ENCODE results near the gene THSD7B. TPM values are rescaled to one million over a fixed set of nuclear protein-coding genes. Genes with fewer than 3 reads are reported as not detected.

The THSD7B gene
- total and polyA plus RNA-seq, 3 experiments from 2014 or later: not detected

GRCh38 chr2:137005210-137005609, 239.9 kb downstream of the THSD7B start:
- no peak overlapping the region for H3K27ac Mint-ChIP-seq
- Histone ChIP-seq H3K36me3 (ENCODE audit: insufficient read depth, low read length) (no peaks in the 10 kb centered on the region), H3K27me3 (ENCODE audit: insufficient read depth, low read length, poor library complexity, severe bottlenecking) (no peaks in the 10 kb centered on the region), H3K27ac (ENCODE audit: low read depth, low read length) (no peak overlapping the region), H3K9me3 (ENCODE audit: low read length) (no peaks in the 10 kb centered on the region), H3K4me1 (ENCODE audit: insufficient read depth, low read length) (no peaks in the 10 kb centered on the region), H3K4me3 (ENCODE audit: low read length) (no peak overlapping the region)
- H3K4me3 Mint-ChIP-seq: no peak overlapping the region
- H3K27me3 Mint-ChIP-seq: no peaks in the 10 kb centered on the region
- DNase-seq: no peak
- ChIA-PET CTCF (no interaction called here), POLR2A (no interaction called here)
- H3K4me1 Mint-ChIP-seq: no peaks in the 10 kb centered on the region
- no peaks in the 10 kb centered on the region for H3K36me3 Mint-ChIP-seq
- H3K9me3 Mint-ChIP-seq: peaks cover 0 to 3% (median 0%) of the 10 kb centered on the region in 5 donors

GRCh38 chr2:137007938-137008337, 242.6 kb downstream of the THSD7B start:
- no peak overlapping the region for H3K4me3 ChIP-seq (ENCODE audit: low read length)
- H3K4me3 Mint-ChIP-seq: no peak overlapping the region
- POLR2A ChIA-PET: no interaction called here
- H3K9me3 ChIP-seq (ENCODE audit: low read length): no peaks in the 10 kb centered on the region
- H3K27ac ChIP-seq (ENCODE audit: low read depth, low read length): no peak overlapping the region
- no peaks in the 10 kb centered on the region for H3K4me1 ChIP-seq (ENCODE audit: insufficient read depth, low read length)
- no peaks in the 10 kb centered on the region for H3K36me3 ChIP-seq (ENCODE audit: insufficient read depth, low read length)
- H3K27me3 Mint-ChIP-seq: no peaks in the 10 kb centered on the region
- H3K27me3 ChIP-seq (ENCODE audit: insufficient read depth, low read length, poor library complexity, severe bottlenecking): no peaks in the 10 kb centered on the region
- peaks cover 0 to 3% (median 0%) of the 10 kb centered on the region in 5 donors for H3K9me3 Mint-ChIP-seq
- no peaks in the 10 kb centered on the region for H3K4me1 Mint-ChIP-seq
- no peak overlapping the region for H3K27ac Mint-ChIP-seq
- CTCF ChIA-PET: no interaction called here
- H3K36me3 Mint-ChIP-seq: no peaks in the 10 kb centered on the region
- no peak for DNase-seq

- Mint-ChIP-seq H3K27me3 (peaks cover 0 to 3% of the 10 kb centered on the region in 2 donors), H3K9me3 (peaks cover 0 to 3% (median 0%) of the 10 kb centered on the region in 5 donors), H3K4me1 (no peaks in the 10 kb centered on the region), H3K36me3 (no peaks in the 10 kb centered on the region), H3K27ac (no peak overlapping the region), H3K4me3 (no peak overlapping the region)
- Histone ChIP-seq H3K36me3 (ENCODE audit: insufficient read depth, low read length) (no peaks in the 10 kb centered on the region), H3K4me3 (ENCODE audit: low read length) (no peak overlapping the region), H3K4me1 (ENCODE audit: insufficient read depth, low read length) (no peaks in the 10 kb centered on the region), H3K9me3 (ENCODE audit: low read length) (no peaks in the 10 kb centered on the region), H3K27me3 (ENCODE audit: insufficient read depth, low read length, poor library complexity, severe bottlenecking) (no peaks in the 10 kb centered on the region), H3K27ac (ENCODE audit: low read depth, low read length) (no peak overlapping the region)
- no peak for DNase-seq
- ChIA-PET POLR2A (no interaction called here), CTCF (no interaction called here)
Observed at GRCh38 chr2:137009953-137010352, 244.6 kb downstream of the THSD7B start.

- H3K36me3 ChIP-seq (ENCODE audit: insufficient read depth, low read length): no peaks in the 10 kb centered on the region
- no peak overlapping the region for H3K4me3 Mint-ChIP-seq
- POLR2A ChIA-PET: no interaction called here
- H3K4me3 ChIP-seq (ENCODE audit: low read length): no peak overlapping the region
- H3K4me1 Mint-ChIP-seq: no peaks in the 10 kb centered on the region
- no peaks in the 10 kb centered on the region for H3K27me3 ChIP-seq (ENCODE audit: insufficient read depth, low read length, poor library complexity, severe bottlenecking)
- no peak overlapping the region for H3K27ac Mint-ChIP-seq
- no peaks in the 10 kb centered on the region for H3K9me3 ChIP-seq (ENCODE audit: low read length)
- H3K36me3 Mint-ChIP-seq: no peaks in the 10 kb centered on the region
- no peaks in the 10 kb centered on the region for H3K27me3 Mint-ChIP-seq
- no peak for DNase-seq
- H3K27ac ChIP-seq (ENCODE audit: low read depth, low read length): no peak overlapping the region
- no peaks in the 10 kb centered on the region for H3K4me1 ChIP-seq (ENCODE audit: insufficient read depth, low read length)
- CTCF ChIA-PET: no interaction called here
- H3K9me3 Mint-ChIP-seq: no peaks in the 10 kb centered on the region
Observed at GRCh38 chr2:137020452-137021196, 255.3 kb downstream of the THSD7B start.

GRCh38 chr2:137021763-137022162, 256.4 kb downstream of the THSD7B start:
- ChIA-PET CTCF (no interaction called here), POLR2A (no interaction called here)
- no peak for DNase-seq
- Histone ChIP-seq H3K27ac (ENCODE audit: low read depth, low read length) (no peak overlapping the region), H3K9me3 (ENCODE audit: low read length) (no peaks in the 10 kb centered on the region), H3K4me1 (ENCODE audit: insufficient read depth, low read length) (no peaks in the 10 kb centered on the region), H3K36me3 (ENCODE audit: insufficient read depth, low read length) (no peaks in the 10 kb centered on the region), H3K27me3 (ENCODE audit: insufficient read depth, low read length, poor library complexity, severe bottlenecking) (no peaks in the 10 kb centered on the region), H3K4me3 (ENCODE audit: low read length) (no peak overlapping the region)
- no peaks in the 10 kb centered on the region for H3K27me3 Mint-ChIP-seq
- no peaks in the 10 kb centered on the region for H3K4me1 Mint-ChIP-seq
- H3K36me3 Mint-ChIP-seq: no peaks in the 10 kb centered on the region
- H3K4me3 Mint-ChIP-seq: no peak overlapping the region
- no peak overlapping the region for H3K27ac Mint-ChIP-seq
- peaks cover 0 to 2% (median 0%) of the 10 kb centered on the region in 5 donors for H3K9me3 Mint-ChIP-seq

- no peak overlapping the region for H3K4me3 ChIP-seq (ENCODE audit: low read length)
- Mint-ChIP-seq H3K27ac (no peak overlapping the region), H3K36me3 (no peaks in the 10 kb centered on the region), H3K9me3 (peaks cover 0 to 2% (median 0%) of the 10 kb centered on the region in 5 donors), H3K27me3 (no peaks in the 10 kb centered on the region), H3K4me1 (no peaks in the 10 kb centered on the region), H3K4me3 (no peak overlapping the region)
- H3K27me3 ChIP-seq (ENCODE audit: insufficient read depth, low read length, poor library complexity, severe bottlenecking): no peaks in the 10 kb centered on the region
- H3K27ac ChIP-seq (ENCODE audit: low read depth, low read length): no peak overlapping the region
- POLR2A ChIA-PET: no interaction called here
- H3K4me1 ChIP-seq (ENCODE audit: insufficient read depth, low read length): no peaks in the 10 kb centered on the region
- CTCF ChIA-PET: no interaction called here
- no peaks in the 10 kb centered on the region for H3K9me3 ChIP-seq (ENCODE audit: low read length)
- DNase-seq: no peak
- no peaks in the 10 kb centered on the region for H3K36me3 ChIP-seq (ENCODE audit: insufficient read depth, low read length)
Observed at GRCh38 chr2:137023205-137023604, 257.9 kb downstream of the THSD7B start.

- Histone ChIP-seq H3K27ac (ENCODE audit: low read depth, low read length) (no peak overlapping the region), H3K27me3 (ENCODE audit: insufficient read depth, low read length, poor library complexity, severe bottlenecking) (no peaks in the 10 kb centered on the region), H3K36me3 (ENCODE audit: insufficient read depth, low read length) (no peaks in the 10 kb centered on the region), H3K9me3 (ENCODE audit: low read length) (no peaks in the 10 kb centered on the region), H3K4me3 (ENCODE audit: low read length) (no peak overlapping the region), H3K4me1 (ENCODE audit: insufficient read depth, low read length) (no peaks in the 10 kb centered on the region)
- no peak overlapping the region for H3K4me3 Mint-ChIP-seq
- ChIA-PET POLR2A (no interaction called here), CTCF (no interaction called here)
- no peaks in the 10 kb centered on the region for H3K27me3 Mint-ChIP-seq
- H3K27ac Mint-ChIP-seq: no peak overlapping the region
- peaks cover 0 to 6% (median 0%) of the 10 kb centered on the region in 5 donors for H3K9me3 Mint-ChIP-seq
- no peaks in the 10 kb centered on the region for H3K36me3 Mint-ChIP-seq
- no peaks in the 10 kb centered on the region for H3K4me1 Mint-ChIP-seq
- no peak for DNase-seq
Observed at GRCh38 chr2:137031731-137032130, 266.4 kb downstream of the THSD7B start.

GRCh38 chr2:137036619-137037018, 271.3 kb downstream of the THSD7B start:
- no peak overlapping the region for H3K4me3 Mint-ChIP-seq
- Histone ChIP-seq H3K27me3 (ENCODE audit: insufficient read depth, low read length, poor library complexity, severe bottlenecking) (no peaks in the 10 kb centered on the region), H3K4me1 (ENCODE audit: insufficient read depth, low read length) (no peaks in the 10 kb centered on the region), H3K27ac (ENCODE audit: low read depth, low read length) (no peak overlapping the region), H3K9me3 (ENCODE audit: low read length) (no peaks in the 10 kb centered on the region), H3K4me3 (ENCODE audit: low read length) (no peak overlapping the region), H3K36me3 (ENCODE audit: insufficient read depth, low read length) (no peaks in the 10 kb centered on the region)
- no peak for DNase-seq
- no peaks in the 10 kb centered on the region for H3K4me1 Mint-ChIP-seq
- peaks cover 0 to 6% (median 0%) of the 10 kb centered on the region in 5 donors for H3K9me3 Mint-ChIP-seq
- H3K27ac Mint-ChIP-seq: no peak overlapping the region
- ChIA-PET CTCF (no interaction called here), POLR2A (no interaction called here)
- H3K27me3 Mint-ChIP-seq: no peaks in the 10 kb centered on the region
- no peaks in the 10 kb centered on the region for H3K36me3 Mint-ChIP-seq
